SIG-M5 treated with dmso at 0.1 percent for 504 hours (cell line): Measurements from ENCODE around the gene COL18A1.
A peak's percentile ranks its signal among the peaks of the same experiment; 100 is the strongest.
"Not testable (repeated sequence)": the region's sequence is repeated elsewhere in the genome, so short reads cannot be mapped to it uniquely, and the experiment has no call there.

Source experiments
- DNase-seq: peaks from one replicate; lab custom pipeline; 2025; ENCODE audit not compliant: unreplicated experiment; lab: John Stamatoyannopoulos, UW

The COL18A1 gene

GRCh38 chr21:45404730-45405270 lies at the start of gene COL18A1:
Gene COL18A1, plus strand, starts transcription at chr21:45405165. Its CDS starts 66 bp downstream, at chr21:45405231.
- no peak for DNase-seq

- no peak for DNase-seq
These were observed 49.4 kb upstream of the COL18A1 start for GRCh38 chr21:45355573-45355972.

- no peak for DNase-seq
These were observed 48.7 kb upstream of the COL18A1 start for GRCh38 chr21:45356251-45356650.

GRCh38 chr21:45356653-45357435 lies 48.1 kb upstream of the COL18A1 start:
- DNase-seq: no peak

GRCh38 chr21:45357436-45358260 lies 47.3 kb upstream of the COL18A1 start:
- DNase-seq: no peak

GRCh38 chr21:45358261-45358670 lies 46.7 kb upstream of the COL18A1 start:
- DNase-seq: no peak

- no peak for DNase-seq
These were observed 46.2 kb upstream of the COL18A1 start for GRCh38 chr21:45358711-45359310.

GRCh38 chr21:45359451-45360217 lies 45.3 kb upstream of the COL18A1 start:
- DNase-seq: no peak

- DNase-seq: no peak
These were observed 43.6 kb upstream of the COL18A1 start for GRCh38 chr21:45361033-45361997.

GRCh38 chr21:45362077-45362747 lies 42.8 kb upstream of the COL18A1 start:
- DNase-seq: no peak

- DNase-seq: no peak
These were observed 42.2 kb upstream of the COL18A1 start for GRCh38 chr21:45362748-45363145.

GRCh38 chr21:45363272-45363671 lies 41.7 kb upstream of the COL18A1 start:
- DNase-seq: not testable (repeated sequence)

- peak; percentile 40 for DNase-seq
These were observed 41.0 kb upstream of the COL18A1 start for GRCh38 chr21:45363921-45364467.

GRCh38 chr21:45364468-45365185 lies 40.3 kb upstream of the COL18A1 start:
- DNase-seq: no peak

GRCh38 chr21:45365186-45365607 lies 39.8 kb upstream of the COL18A1 start:
- no peak for DNase-seq

- no peak for DNase-seq
These were observed 39.2 kb upstream of the COL18A1 start for GRCh38 chr21:45365608-45366241.

- no peak for DNase-seq
These were observed 38.5 kb upstream of the COL18A1 start for GRCh38 chr21:45366476-45366875.
